AG20443 (cell line): ENCODE measurements around the gene NRXN3.
A peak's percentile ranks its signal among the peaks of the same experiment; 100 is the strongest.

Experiments
- DNase-seq: peaks from one replicate; pipeline ENCODE4 v3.0.0; 2012; ENCODE audit warnings: low spot score, mixed read lengths

NRXN3 gene

DNA sequence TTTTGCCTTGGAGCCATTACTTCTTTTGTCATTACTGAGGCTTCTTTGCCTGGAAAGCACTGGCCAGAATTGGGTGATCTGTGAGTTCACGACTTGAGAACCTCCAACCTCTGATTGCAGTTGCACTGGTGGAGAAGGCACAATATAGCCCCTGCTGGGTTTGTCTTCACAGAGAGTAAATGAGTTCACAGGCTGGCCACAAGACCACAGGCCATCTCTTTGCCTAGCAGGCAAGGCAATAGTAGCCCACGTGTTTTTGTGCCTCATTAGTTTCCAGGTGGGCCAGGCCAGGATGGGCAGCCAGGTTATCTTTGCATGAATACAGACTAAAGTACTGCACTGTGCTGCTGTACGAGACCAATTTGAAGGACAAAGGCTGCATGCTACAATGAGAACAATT is 468.8 kb downstream of the NRXN3 start:
- DNase-seq = no peak

DNA sequence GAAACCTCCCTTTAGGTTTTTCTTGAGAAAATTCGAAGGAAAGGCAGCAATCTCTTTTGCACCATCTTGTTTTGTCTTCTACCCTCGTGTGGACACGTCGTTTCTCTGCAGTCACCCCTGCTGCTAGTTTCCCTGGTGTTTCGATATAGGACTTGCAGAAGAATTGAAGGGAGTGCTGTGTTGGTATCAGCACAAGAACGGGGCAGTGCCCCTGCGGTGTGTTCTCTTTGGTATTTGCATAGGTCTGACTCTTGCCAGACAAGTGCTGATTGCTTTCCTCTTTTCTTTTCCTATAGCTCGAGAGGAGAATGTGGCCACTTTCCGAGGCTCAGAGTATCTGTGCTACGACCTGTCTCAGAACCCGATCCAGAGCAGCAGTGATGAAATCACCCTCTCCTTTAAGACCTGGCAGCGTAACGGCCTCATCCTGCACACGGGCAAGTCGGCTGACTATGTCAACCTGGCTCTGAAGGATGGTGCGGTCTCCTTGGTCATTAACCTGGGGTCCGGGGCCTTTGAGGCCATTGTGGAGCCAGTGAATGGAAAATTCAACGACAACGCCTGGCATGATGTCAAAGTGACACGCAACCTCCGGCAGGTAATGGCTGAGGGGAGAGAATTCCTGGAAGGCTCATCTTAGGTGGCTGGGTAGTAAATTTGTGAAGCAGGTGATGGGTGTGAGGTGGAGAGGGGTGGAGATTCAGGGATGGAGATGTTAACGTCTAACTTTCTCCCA is 474.8 kb downstream of the NRXN3 start:
- no peak for DNase-seq

DNA sequence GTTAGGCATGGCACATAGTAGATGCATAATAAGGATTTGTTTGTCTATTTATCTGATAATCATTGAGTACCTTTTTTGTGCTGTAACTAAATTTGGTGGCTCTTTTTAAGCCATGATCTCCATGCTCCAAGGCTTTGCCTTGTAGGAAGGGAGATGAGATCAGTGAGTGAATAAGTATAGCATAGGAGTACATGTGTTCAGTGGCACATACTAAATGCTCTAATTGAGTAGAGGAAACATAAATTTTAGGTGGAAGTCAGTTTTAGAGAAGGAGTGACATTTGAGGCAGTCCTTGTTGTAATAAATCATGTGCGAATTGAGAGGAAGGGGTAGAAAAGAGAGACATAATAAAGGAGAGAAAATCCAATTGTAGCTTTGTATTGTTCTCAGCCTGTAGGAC is 482.6 kb downstream of the NRXN3 start:
- DNase-seq = no peak

DNA sequence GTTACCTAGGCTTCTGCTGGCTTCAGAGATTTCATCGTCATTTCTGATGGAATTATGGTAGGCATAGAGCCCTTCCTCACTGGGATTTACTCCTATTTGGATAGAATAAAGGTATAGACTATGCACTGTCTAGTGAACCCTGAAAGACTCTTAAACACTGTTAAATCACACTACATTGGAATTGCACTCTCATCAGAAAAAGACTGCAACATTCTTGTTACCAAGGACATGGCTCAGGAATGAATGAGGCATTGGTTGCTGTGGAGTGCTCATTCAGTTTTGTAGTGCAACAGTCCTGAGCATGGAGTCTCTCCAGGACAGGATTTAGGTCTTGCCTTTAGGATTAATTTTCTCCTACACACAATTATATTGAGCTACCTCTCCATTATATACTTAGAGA is 483.0 kb downstream of the NRXN3 start:
- DNase-seq = no peak

DNA sequence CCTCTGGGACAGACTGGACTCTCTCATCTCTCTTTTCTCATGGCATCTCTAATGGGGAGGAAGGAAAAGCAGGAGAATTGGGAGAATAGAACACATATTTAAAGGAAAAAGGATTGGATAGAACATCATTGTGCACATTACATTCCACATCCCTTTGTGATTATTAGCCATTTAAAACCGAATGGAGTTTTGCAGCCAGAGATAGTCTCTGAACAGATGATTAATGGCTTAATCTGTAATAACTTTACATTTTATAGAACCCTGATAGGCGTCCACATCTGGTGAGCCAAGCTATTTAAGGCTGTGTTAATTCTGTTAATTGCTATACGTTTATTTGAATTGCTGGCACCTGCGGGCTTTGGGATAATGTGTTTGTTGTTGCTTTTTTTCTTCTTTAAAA is 487.3 kb downstream of the NRXN3 start:
- DNase-seq = no peak

DNA sequence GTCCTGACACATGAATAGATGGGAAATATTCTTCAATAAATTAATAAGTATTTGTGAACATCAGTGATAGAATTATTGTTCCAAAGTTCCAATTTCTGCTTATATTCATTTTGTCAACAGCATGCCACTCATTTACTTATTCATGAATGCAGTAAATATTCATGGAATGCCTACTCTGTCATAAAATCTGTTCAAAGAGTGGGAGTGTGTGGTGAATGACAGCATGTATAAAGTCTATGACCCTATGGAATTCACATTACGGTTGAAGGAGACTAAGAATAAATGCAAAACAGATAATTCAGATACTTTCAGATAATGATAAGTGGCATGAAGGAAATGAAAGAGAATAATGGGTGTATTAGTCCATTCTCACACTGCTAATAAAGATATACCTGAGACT is 494.7 kb downstream of the NRXN3 start:
- no peak for DNase-seq

DNA sequence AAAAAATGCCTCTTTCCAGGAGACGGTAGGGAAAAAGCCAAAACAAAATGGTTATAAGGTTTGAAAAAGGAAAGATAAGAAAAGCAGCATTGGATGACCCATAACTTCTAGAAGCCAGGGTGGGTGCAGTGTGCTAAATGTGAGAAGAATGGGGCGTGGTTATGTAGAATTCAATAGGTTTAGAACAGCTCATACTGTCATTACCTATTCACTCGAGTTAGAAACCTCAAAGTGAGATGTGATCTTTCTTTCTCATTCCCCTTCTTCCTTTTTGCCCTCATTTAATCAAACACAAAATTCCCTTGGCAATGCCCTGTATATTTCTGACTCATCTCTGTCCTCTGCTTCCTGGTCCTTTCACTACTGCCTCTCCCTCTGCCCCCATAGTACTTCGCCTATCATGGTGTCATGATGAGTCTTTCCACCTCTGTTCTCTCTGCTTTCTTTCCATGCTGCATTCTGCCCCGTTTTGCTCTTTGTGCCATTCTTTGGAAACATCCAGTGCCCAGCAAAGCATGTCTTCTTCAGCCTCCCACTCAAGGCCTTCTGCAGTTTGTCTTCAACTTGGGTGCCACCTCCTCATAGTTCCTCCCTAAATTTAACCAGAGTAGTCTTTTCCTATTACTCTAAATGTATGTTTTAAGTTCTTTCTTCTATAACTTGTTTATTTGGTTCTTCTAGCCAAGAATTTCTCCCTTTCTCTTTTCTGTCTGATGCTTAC is 496.3 kb downstream of the NRXN3 start:
- DNase-seq = no peak

DNA sequence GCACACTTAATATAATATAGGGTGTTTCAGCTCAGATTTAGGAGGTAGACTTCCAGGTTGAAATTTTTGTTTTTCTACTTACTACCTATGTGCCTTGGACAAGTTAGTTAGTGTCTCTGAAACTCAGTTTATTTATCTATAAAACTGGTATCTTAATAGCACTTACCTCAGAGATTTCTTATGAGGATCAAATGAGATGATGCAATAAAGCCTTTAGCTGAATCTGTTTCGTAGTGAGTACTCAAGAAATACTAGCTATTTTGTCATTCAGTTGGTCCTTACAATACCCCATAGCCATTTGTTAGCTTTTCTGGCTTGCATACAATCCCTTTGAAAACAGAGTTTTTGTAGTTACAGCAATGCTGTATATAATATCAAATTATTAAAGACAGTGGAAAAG is 497.0 kb downstream of the NRXN3 start:
- DNase-seq = no peak

DNA sequence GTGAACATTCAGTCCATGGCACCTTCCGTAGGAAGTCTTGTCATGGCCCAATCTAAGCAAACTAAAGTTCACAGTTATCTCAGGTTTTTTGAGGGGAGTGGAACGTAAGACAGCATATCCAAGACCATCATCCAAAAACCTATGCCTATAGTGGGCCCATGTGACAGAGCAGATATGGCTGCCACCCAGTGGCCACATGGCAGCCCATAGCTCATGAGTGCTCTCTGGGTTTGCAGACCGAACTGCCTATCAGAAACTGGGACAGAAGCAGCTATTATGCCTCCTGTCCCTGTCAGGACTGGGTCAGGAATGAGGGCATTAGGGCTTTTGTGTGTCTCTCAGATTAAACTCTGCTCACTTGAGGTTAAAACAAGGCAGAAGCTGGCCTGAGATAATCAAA is 503.7 kb downstream of the NRXN3 start:
- no peak for DNase-seq

DNA sequence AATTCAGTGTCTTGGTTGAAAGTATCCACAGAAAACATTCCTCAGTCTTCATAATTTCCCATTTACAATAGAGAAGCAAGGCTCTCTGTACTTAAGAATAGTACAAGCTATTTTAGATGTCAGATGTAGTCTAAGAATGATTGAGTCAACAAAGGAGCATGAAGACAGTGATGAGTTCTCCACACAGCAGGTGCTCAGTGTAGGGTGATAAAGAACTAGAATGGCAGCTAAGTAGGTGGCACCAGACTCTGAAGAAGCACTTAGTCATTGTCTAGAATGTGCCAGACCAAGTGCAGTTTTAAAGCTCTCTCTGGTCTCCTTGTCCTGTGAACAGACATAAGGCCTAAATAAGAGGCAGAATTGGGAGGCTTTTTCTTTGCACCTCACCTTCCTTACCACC is 504.6 kb downstream of the NRXN3 start:
- no peak for DNase-seq

DNA sequence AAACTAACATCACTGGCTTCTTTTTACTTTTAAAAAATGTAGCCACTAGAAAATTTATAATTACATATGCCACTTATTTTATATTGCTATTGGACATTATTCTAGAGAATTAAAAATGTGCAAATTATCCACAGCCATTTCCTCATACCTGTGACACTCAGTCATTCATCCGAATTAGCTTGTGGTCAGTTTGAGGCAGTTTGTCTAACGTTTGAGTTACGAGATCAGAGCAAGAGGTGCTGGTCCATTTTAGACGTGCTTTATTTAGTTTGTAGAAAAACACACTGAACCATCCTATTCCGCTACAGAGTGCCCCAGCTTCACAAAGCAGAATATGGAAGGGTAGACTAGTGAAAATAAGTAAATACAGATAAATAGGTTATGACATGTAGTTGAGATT is 513.0 kb downstream of the NRXN3 start:
- no peak for DNase-seq

DNA sequence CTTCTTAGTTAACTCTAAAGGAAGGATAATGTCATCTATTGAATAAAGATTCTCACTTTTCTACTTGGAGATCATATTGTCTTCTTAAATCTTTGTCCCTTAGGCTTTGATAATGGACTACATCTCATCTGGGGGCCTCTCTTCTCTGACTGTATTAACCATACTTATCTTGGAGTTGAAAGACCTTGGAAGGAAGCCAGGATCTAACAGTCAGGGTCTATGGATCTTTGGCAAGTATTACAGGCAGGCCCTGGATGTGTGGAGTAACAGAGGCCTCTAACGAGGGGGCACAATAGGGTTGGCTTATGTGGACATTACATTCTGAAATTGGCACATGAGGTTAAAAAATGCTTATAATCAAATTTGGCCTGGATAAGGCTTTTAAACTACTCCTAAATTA is 513.8 kb downstream of the NRXN3 start:
- no peak for DNase-seq

DNA sequence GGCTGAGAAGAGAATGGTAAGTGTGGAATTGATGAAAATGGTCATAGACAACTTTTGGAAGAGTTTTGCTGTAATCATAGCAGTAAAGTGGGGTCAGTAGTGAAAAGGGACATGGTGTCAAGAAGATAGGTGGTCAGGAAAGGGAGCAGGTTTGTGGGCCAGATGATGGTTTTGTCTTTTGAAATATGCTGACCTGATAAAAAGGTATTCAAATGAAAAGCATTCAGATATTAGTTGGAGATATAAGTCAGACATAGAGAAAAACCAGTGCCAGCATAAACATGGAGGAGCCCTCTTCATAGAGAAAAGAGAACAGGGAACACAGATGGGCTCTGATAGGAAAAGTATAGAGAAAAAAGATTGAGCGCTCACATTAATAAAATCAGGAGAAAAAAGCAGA is 518.3 kb downstream of the NRXN3 start:
- no peak for DNase-seq

DNA sequence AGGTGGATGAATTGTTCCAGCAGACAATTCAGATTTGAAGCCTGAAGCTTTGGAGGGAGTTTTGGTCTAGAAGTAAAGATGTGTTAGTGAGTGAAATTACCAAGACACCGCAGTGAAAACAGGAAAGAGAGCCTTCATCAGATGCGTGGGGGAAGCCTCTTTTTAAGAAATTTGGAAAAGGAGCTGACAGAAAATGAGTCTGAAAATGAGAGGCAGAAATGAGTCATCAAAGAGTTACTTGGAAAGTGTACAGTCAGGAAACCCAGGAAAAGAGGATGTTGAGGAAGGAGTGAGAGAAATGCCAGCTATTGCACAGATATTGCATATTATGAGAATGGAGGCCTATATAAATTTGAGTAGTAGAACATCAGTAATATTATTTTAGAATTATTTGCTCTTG is 520.7 kb downstream of the NRXN3 start:
- no peak for DNase-seq

DNA sequence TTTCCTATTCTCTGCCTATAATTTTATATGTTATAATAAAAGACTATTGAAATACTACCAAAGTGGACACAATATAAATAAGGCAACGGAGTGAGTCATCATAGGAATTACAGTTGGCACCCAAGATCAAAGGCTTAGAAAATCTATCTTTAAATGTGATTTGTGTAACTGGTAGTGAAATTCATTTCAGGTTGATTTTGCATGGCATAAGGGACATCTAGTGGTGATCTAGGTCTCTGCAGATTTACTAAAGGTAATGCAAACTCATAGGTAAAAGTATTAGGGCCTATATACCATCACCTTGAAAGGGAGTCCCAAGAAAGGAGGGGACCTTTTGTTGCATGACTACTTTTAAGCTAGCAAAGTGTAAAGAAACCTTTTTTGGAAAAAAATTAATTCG is 527.2 kb downstream of the NRXN3 start:
- peak; percentile 39 for DNase-seq

DNA sequence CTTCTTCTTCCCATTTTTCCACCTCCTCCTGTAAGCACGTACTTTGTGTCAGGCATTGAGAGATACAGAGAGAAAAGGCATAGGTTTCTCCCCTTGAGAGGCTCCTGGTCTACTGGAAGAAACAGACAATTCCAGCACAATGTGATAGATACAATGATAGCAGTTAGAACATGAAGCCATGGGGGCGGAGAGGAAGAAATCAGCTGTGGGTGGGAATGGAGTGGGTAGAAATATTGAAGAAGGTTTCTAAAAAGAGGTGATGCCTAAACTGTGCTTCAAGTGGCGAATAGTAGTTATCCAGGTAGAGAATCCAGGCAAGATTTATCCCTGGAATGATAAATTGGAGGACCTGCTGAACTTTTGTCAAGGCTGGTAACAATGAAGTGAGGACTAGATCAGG is 528.8 kb downstream of the NRXN3 start:
- DNase-seq = no peak

DNA sequence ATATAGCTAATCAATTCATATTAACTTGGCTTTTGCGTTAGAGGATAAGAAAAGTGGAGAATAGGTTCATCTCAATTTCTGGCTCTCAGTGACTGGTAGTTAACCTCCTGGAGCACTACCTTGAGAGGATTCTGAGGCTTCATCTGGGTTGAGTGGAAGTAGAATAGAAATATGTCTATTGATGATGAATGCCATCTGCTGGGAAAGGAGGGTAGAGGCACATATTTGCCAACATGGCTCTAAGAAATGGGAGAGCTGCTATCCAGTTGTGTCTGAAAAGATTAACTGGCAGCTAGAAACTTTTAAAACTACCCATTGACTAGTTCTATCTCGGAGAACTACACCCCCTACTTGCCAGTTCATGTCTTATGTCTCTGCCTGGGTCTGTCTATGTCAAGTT is 530.1 kb downstream of the NRXN3 start:
- DNase-seq = peak; percentile 11

DNA sequence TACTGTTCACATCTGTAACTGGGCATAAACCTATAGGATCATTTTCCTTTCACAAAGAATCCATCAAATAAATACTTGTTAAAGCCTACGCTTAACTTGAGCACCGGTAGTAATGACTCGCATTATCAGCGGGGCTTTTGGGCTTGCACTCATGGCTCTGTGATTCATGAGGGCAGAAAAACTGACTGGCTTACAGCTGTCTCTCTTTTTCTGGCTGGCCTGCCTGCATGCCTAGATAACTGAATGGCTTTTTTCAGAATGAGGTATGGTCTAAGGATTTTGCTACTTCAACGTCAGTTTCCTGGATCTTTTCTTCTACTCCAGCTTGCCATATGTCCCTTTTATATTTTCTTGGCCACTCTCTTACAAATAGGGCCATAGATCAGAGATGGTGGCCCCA is 531.1 kb downstream of the NRXN3 start:
- peak; percentile 11 for DNase-seq

DNA sequence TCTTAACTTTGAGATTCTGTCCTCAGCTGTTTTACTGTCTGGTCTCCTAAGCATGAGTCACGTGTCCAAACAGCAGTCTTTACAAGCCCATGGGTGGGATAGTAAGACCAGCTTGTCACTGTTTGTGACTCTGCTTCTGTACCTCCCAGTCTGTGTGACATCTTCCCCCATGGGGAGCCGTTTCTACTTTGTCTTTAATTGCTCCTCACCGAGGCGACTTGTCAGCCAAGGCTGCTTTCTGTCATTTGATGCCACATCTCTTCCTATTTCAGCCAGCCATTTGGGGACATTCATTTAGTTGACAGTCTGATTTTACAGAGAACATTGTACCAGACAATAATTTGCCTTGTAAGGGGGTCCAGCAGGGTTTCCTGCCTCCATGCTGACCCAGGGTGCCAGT is 534.8 kb downstream of the NRXN3 start:
- no peak for DNase-seq

DNA sequence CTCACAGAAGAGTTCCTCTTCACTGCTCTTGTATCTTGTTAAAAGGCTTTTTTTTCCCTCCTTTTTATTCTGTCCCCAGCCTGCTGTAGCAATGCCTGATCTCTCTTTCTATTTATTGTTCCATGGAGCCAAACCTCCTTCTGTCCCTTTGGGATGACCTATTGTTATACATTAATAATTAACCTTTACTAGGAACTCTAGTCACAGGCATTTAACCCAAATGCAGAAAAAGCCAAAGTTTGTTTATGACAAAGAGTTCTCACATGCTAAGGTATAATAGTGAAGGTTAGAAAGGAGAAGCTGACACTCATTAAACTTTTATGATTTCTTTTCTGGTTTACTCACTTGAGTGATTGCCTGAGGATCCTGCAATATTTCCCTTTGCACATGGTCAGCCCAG is 535.8 kb downstream of the NRXN3 start:
- DNase-seq = no peak

DNA sequence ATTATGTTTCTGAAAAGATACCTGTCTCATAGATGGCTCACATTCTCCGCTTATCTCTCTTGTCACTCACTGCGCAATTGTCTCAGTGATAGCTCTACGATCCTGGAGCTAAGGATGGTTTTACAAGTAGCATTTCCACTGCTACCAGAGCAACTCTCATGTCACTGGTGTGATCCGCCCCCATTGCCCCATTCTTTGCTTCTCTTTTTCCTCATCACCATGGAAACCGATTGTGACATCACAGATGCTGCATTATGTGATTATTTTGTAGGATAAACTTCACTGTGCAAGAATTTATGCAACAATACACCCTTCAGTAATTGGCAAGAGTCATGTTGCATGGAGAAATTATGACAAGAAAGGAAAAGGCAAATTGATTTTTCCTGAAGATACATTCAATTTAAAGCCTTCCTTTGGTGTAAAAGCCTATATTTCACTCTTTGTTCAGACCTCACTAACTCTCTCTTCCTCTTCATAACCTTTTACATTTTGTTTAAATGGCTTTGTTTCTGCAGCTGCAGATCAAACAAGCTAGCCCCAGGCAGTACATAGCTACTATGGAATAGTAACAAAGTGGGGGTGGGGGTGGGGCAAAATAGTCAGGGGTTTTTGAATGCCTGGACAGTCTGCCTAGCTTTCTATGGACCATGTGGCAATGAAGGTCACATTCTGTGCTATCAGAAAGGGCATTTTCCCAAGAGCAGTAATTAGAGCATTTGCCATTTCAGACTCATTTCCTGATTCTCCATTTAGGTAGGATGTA is 539.8 kb downstream of the NRXN3 start:
- DNase-seq = no peak

DNA sequence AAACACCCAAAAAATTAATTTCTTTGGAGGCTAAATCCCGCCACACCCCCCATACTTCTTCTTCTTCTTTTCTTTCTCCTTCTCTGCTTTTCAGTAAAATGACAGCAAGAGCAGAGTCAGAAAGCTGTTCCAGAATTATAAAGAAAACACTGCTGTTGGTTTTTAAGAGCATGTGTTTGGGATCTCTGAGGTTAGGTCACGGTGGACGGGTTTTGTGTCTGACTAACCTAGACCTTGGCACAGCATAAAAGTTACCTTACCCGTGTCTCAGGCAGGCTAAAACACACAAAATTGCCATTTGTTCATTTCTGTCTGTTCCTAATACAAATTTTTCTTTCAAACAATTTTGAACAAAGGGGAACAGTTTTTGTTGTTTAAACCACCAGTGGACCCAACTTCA is 540.8 kb downstream of the NRXN3 start:
- no peak for DNase-seq

DNA sequence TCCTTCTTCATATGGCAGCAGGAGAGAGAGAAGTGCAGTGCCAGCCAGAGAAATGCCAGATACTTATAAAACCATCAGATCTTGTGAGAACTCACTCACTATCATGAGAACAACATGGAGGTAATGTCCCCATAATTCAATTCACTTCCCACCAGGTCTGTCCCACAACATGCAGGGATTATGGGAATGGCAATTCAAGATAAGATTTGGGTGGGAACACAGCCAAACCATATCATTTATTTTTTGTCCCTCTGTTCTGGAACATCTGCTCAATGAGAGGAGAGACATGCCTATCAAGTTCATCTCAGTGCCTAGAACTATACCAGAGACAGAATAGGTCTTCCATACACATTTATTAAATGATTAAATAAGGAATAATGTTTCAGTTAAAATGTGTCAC is 543.5 kb downstream of the NRXN3 start:
- no peak for DNase-seq
